NT2/D1 (cell line): ENCODE data around the gene SLC7A9.

Experiments used
- DNase-seq: peaks from one replicate; pipeline ENCODE4 v3.0.0-alpha.2; 2011; ENCODE audit warnings: low read depth, low spot score
- H3K27me3 ChIP-seq: 2 replicates; pipeline ENCODE4 v1.6.0; 2011; ENCODE audit warnings: mild to moderate bottlenecking; ENCODE audit not compliant: insufficient read length, insufficient read depth
- H3K36me3 ChIP-seq: 2 replicates; pipeline ENCODE4 v1.6.1; 2011; ENCODE audit warnings: mild to moderate bottlenecking, low read length, mixed read lengths; ENCODE audit not compliant: insufficient read depth, insufficient read length
- H3K4me1 ChIP-seq: 2 replicates; pipeline ENCODE4 v1.5.1; 2011; ENCODE audit not compliant: insufficient read depth, insufficient read length
- H3K4me3 ChIP-seq: 2 replicates; pipeline ENCODE4 v1.5.1; 2011; ENCODE audit warnings: low read depth; ENCODE audit not compliant: insufficient read length
- H3K9ac ChIP-seq: 2 replicates; pipeline ENCODE4 v1.6.0; 2011; ENCODE audit warnings: low read depth; ENCODE audit not compliant: insufficient read length
- H3K9me3 ChIP-seq: 2 replicates; pipeline ENCODE4 v1.5.1; 2011; ENCODE audit warnings: mild to moderate bottlenecking, low read length; ENCODE audit not compliant: insufficient read depth
- SUZ12 ChIP-seq: IDR thresholded peaks from 2 replicates; pipeline ENCODE4 v1.6.1; 2011; ENCODE audit not compliant: insufficient read length, insufficient read depth; ENCODE audit errors: extremely low read depth
- YY1 ChIP-seq: IDR thresholded peaks from 2 replicates; pipeline ENCODE4 v1.6.1; 2011; ENCODE audit not compliant: insufficient read length, insufficient read depth
- ZNF274 ChIP-seq: IDR thresholded peaks from 2 replicates; pipeline ENCODE4 v1.6.1; 2011; ENCODE audit warnings: mild to moderate bottlenecking, low read depth, low read length

Gene SLC7A9

DNA sequence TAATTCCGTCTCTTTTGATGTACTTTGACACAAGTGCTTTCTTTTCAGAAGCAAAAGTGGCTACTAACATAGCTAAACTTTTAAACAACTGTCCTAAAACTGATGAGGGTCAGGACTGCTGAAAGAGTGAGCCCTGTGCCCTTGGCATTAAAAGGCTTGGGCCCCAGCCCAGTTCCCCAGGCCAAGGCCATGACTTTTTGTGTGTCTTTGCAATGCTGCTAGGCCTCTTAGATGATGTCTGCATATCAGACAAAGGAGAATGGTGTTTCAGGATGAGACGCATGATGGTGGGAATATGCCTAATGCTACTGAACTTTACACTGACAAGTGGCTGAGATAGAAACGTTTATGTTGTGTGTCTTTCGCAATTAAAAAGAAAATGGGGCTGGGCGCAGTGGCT, 38.0 kb downstream of the SLC7A9 start:
- no peaks in the 10 kb centered on the region for H3K27me3 ChIP-seq
- H3K4me1 ChIP-seq, result peaks cover 3% of the 10 kb centered on the region
- H3K9ac ChIP-seq, result no peak overlapping the region
- no peak overlapping the region for H3K4me3 ChIP-seq
- no peaks in the 10 kb centered on the region for H3K9me3 ChIP-seq
- DNase-seq, result no peak
- H3K36me3 ChIP-seq, result peaks cover 22% of the 10 kb centered on the region
- TF ChIP-seq SUZ12 (no peak), YY1 (no peak), ZNF274 (no peak)

DNA sequence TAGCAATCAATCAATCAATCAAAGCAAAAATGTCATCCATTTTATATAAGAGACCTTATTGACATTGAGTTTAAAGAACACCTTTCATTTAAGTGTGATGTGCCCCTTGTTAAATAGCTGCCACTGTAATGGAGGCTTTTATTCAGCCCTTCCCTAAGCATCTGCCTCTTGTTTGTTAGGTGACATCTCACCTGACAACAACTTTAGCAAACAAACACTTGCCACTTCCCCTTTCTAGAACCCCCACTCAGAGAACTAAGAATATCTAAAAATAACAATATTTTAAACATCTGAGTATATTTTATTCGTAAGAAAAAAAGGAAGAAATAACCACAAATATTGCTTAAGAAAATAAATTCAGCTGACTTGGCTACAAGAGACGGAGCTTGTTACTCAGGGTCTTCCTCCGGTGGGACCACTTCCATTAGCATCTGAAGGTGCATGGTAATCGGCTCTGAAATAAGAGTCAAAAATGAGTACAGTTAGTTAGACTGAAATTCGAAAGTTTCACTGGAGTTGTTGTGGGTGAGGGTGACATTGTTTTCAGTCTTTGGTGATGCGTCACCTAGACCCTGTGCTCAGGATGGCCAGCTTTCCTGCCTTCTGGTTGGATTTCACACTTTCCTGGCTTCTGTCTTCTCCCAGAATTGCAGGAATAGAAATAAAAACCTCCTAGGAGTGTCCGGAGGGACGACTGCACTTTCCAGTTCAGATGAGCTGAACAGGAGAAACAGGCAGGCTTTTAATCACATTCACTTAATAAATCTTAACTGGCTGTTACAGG, 39.1 kb downstream of the SLC7A9 start:
- Histone ChIP-seq H3K9me3 (no peaks in the 10 kb centered on the region), H3K36me3 (peaks cover 30% of the 10 kb centered on the region), H3K4me1 (peaks cover 3% of the 10 kb centered on the region), H3K9ac (no peak overlapping the region), H3K27me3 (no peaks in the 10 kb centered on the region), H3K4me3 (no peak overlapping the region)
- DNase-seq, result no peak
- TF ChIP-seq ZNF274 (no peak), SUZ12 (no peak)

DNA sequence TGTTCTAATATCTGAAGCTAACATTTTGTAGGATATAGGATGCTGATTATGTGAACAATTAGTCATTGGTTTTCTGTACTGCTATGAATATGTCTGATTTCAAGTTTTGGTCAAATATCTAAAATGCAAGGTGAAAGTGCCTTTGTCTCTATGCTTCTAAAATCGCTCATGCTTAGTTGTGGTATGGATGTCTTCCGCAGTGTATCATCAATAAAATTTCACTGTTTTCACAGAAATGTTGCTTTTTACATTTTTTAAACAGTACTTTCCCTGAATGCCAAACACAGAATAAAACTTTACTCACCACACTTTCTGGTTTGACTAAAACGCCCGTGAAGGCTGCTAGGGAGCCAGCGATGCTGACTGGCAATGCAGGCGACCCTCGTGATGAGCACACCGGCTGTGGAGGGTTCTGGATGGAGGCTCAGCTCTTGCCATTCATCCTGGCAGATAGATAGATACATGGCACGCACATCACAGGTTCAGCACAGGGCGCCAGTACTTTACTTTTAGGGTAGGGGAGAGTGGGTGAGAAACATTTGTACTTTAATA, 40.1 kb downstream of the SLC7A9 start:
- TF ChIP-seq SUZ12, result no peak
- no peak for TF ChIP-seq YY1
- TF ChIP-seq ZNF274, result no peak
- H3K4me1 ChIP-seq, result peaks cover 3% of the 10 kb centered on the region
- no peaks in the 10 kb centered on the region for H3K27me3 ChIP-seq
- peaks cover 40% of the 10 kb centered on the region for H3K36me3 ChIP-seq
- no peak for DNase-seq
- H3K9me3 ChIP-seq, result no peaks in the 10 kb centered on the region
- no peak overlapping the region for H3K4me3 ChIP-seq
- H3K9ac ChIP-seq, result no peak overlapping the region

DNA sequence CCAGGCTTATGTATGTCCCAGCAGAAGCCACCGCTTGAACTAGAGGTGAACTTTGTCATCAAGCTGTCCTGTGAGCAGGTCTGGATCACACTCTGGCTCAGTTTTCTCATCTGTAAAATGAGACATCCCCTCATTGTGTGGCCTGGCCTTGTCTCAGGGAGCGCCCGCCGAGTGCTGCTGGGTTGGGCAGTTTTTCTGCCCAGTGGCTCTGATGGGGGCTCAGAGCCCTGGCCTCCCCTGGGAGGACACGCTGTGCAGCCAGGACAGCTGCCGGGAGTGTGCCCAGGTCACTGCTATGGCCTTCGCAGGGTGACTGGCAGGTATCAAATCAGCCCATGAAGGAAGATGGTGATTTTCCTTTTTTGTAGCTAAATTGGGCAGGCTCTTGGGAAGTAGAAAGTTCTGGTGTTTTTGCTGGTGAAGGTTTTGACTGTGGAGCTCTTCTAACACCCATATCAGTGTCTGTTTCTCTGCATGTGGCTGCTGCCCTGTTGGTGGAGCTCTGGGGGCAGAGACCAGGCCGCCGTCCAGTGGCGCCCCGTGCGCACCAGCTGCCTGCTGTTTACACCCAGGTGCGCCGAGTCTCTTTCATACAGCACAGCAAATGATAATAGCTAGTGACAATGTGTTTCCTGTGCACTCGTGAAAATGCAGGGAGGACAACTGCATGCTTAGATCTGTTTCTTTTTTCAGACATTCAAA, 40.8 kb downstream of the SLC7A9 start:
- Histone ChIP-seq H3K36me3 (peaks cover 46% of the 10 kb centered on the region), H3K4me3 (no peak overlapping the region), H3K9me3 (no peaks in the 10 kb centered on the region), H3K9ac (no peak overlapping the region), H3K4me1 (peaks cover 8% of the 10 kb centered on the region), H3K27me3 (no peaks in the 10 kb centered on the region)
- TF ChIP-seq SUZ12 (no peak), ZNF274 (no peak), YY1 (no peak)
- DNase-seq, result no peak

DNA sequence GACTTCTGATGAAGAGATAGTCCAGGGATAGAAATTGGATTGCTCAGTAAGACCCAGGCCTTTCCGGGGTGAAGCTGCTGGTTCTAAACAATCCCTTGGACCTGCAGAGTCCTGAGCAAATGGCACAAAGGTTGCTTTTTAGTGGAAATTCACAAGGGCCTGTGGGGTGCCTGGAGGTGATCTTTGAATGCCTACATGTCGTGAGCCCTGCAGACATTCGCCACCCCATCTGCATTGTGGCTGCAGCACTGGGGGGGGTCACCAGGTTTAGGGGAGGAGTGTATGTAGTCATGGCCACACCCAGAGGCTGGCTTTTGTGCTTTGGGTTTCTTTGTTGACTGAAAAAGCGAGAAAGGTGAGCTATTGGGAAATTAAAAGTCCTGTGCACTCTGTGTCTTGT, 41.4 kb downstream of the SLC7A9 start:
- H3K9ac ChIP-seq, result no peak overlapping the region
- H3K36me3 ChIP-seq, result peaks cover 52% of the 10 kb centered on the region
- H3K9me3 ChIP-seq, result no peaks in the 10 kb centered on the region
- no peak for DNase-seq
- no peaks in the 10 kb centered on the region for H3K27me3 ChIP-seq
- H3K4me1 ChIP-seq, result peaks cover 13% of the 10 kb centered on the region
- TF ChIP-seq SUZ12 (no peak), YY1 (no peak), ZNF274 (no peak)
- H3K4me3 ChIP-seq, result no peak overlapping the region

DNA sequence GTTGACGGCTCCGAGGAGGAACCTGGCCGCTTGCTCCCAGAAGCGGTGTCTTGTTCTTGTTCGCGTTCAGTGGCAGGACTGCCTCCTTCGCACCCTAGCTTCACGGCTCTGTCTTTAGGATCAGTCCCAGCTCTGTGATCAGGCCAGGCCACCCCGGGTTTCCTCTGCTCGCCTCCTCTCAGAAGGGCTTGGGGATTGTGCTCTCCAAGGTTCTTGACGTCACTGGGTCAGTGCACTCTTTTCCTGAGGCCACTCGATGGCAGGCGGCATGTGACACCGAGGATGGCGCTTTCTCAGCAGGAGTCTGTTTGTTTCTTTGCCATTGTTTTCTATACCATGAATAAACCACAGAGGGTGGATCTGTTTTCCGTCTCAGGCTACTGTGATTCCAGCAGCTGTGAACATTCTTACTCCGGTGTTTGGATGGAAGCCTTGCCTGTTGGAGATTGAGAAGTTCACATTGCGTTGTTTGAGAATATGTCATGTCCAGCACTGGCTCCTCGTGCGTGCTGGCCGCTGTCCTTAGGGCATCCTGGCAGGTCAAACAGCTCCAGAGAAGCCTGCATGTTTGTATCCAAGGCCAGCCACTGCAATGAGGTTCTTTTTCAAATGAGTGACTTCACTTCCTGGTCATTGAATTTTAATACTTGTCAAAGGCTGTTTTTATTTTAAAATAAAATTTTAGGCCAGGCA, 44.5 kb downstream of the SLC7A9 start:
- Histone ChIP-seq H3K9ac (no peak overlapping the region), H3K9me3 (no peaks in the 10 kb centered on the region), H3K27me3 (no peaks in the 10 kb centered on the region), H3K36me3 (peaks cover 75% of the 10 kb centered on the region), H3K4me3 (no peak overlapping the region), H3K4me1 (peaks cover 13% of the 10 kb centered on the region)
- no peak for DNase-seq
- TF ChIP-seq YY1 (no peak), ZNF274 (no peak), SUZ12 (no peak)

DNA sequence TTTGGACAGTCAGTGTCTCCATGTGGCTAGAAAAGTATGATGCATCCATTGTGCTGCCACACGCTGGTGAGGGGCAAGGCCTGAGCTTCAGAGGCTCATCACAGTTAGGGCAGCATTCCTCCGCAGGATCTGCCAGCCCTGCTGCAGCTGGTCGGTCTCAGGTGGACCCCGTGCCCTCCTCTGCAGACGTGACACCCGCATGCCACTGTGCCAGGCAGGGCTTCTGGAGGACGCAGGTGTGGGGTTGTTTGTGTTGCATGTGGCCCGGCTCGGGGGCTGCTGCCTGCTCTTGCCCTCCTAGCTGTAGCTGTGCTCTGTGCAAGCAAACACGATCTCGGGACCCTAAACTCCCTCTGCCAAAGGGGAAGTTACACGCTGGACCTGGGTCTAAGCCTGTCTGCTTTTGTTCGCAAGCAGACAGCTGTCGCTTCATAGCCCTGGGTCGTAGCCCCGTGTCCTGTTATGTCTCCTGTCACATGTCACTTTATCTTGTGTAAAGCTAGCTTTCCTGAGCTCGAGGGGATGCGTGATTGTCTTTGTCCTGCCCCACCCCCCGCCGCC, 45.3 kb downstream of the SLC7A9 start:
- H3K4me1 ChIP-seq, result peaks cover 12% of the 10 kb centered on the region
- DNase-seq, result no peak
- peaks cover 77% of the 10 kb centered on the region for H3K36me3 ChIP-seq
- H3K9me3 ChIP-seq, result no peaks in the 10 kb centered on the region
- H3K4me3 ChIP-seq, result no peak overlapping the region
- H3K9ac ChIP-seq, result peak overlapping the region; percentile 42
- TF ChIP-seq SUZ12, result no peak
- no peak for TF ChIP-seq ZNF274
- TF ChIP-seq YY1, result no peak
- H3K27me3 ChIP-seq, result no peaks in the 10 kb centered on the region
